AML-193 (cell line): ENCODE measurements around the gene CCDC85A.

Source experiments
- DNase-seq, 2 experiments: peaks; one replicate each; lab custom pipeline; 2025; lab: John Stamatoyannopoulos, UW

Gene CCDC85A

GRCh38 chr2:56240210-56240609, 56.4 kb downstream of the CCDC85A start:
- DNase-seq: no peak

GRCh38 chr2:56244506-56244905, 60.7 kb downstream of the CCDC85A start:
- DNase-seq: no peak

GRCh38 chr2:56244911-56245530, 61.2 kb downstream of the CCDC85A start:
- DNase-seq: no peak

- no peak for DNase-seq
Observed at GRCh38 chr2:56248965-56249742, 65.4 kb downstream of the CCDC85A start.

GRCh38 chr2:56250153-56250729, 66.5 kb downstream of the CCDC85A start:
- no peak for DNase-seq

- DNase-seq: no peak
Observed at GRCh38 chr2:56260415-56260814, 76.6 kb downstream of the CCDC85A start.

- no peak for DNase-seq
Observed at GRCh38 chr2:56262241-56262640, 78.5 kb downstream of the CCDC85A start.

- DNase-seq: no peak
Observed at GRCh38 chr2:56263876-56264275, 80.1 kb downstream of the CCDC85A start.

GRCh38 chr2:56266761-56267414, 83.1 kb downstream of the CCDC85A start:
- no peak for DNase-seq

GRCh38 chr2:56267415-56267788, 83.6 kb downstream of the CCDC85A start:
- no peak for DNase-seq

- no peak for DNase-seq
Observed at GRCh38 chr2:56268856-56269255, 85.1 kb downstream of the CCDC85A start.

GRCh38 chr2:56271275-56271674, 87.5 kb downstream of the CCDC85A start:
- DNase-seq: no peak

GRCh38 chr2:56285224-56285623, 101.4 kb downstream of the CCDC85A start:
- DNase-seq: no peak

- DNase-seq: no peak
Observed at GRCh38 chr2:56286936-56287335, 103.1 kb downstream of the CCDC85A start.

- no peak for DNase-seq
Observed at GRCh38 chr2:56287508-56287907, 103.7 kb downstream of the CCDC85A start.

GRCh38 chr2:56287974-56288373, 104.2 kb downstream of the CCDC85A start:
- DNase-seq: no peak

- no peak for DNase-seq
Observed at GRCh38 chr2:56288838-56289580, 105.2 kb downstream of the CCDC85A start.

- DNase-seq: no peak
Observed at GRCh38 chr2:56291711-56292110, 107.9 kb downstream of the CCDC85A start.

- no peak for DNase-seq
Observed at GRCh38 chr2:56292951-56293350, 109.2 kb downstream of the CCDC85A start.

- no peak for DNase-seq
Observed at GRCh38 chr2:56295666-56296065, 111.9 kb downstream of the CCDC85A start.

- DNase-seq: no peak
Observed at GRCh38 chr2:56297671-56298070, 113.9 kb downstream of the CCDC85A start.

- no peak for DNase-seq
Observed at GRCh38 chr2:56299171-56299691, 115.4 kb downstream of the CCDC85A start.
